Fibroblast of lung (primary cell): ENCODE measurements around the gene STIL. TPM values are rescaled to one million over a fixed set of nuclear protein-coding genes. Genes with fewer than 3 reads are reported as not detected.

Experiments
- DNase-seq, 2 donors: peaks; one replicate each; pipeline versions ENCODE4 v3.0.0 to v3.0.0-alpha.2; 2010; ENCODE audit warnings: low read depth in 2 of 2
- H2AFZ ChIP-seq: 2 replicates; pipeline ENCODE4 v1.5.1; 2012; ENCODE audit warnings: low read length, control low read depth, inconsistent platforms
- H3K27ac ChIP-seq: 2 replicates; pipeline ENCODE4 v1.5.1; 2011; ENCODE audit warnings: low read length, control low read depth; ENCODE audit not compliant: insufficient read depth
- H3K27me3 ChIP-seq: 2 replicates; pipeline ENCODE4 v1.5.1; 2011; ENCODE audit warnings: mild to moderate bottlenecking, low read length; ENCODE audit not compliant: control insufficient read depth, insufficient read depth
- H3K36me3 ChIP-seq: 2 replicates; pipeline ENCODE4 v1.5.1; 2011; ENCODE audit warnings: low read length; ENCODE audit not compliant: control insufficient read depth, insufficient read depth
- H3K4me1 ChIP-seq: 2 replicates; pipeline ENCODE4 v1.5.1; 2011; ENCODE audit warnings: low read length; ENCODE audit not compliant: control insufficient read depth, insufficient read depth; ENCODE audit errors: extremely low read depth
- H3K4me2 ChIP-seq: 2 replicates; pipeline ENCODE4 v1.5.1; 2011; ENCODE audit warnings: low read length, control low read depth; ENCODE audit not compliant: insufficient read depth; ENCODE audit errors: extremely low read depth
- H3K4me3 ChIP-seq, 4 experiments: fragments of 200-600 bp in 1 of 4; sonication (generic) in 1 of 4; replicated peaks in 1 of 4; 2 replicates each; pipeline ENCODE4 v1.5.1; 2011 to 2016; ENCODE audit warnings: low read length in 4 of 4, low read depth in 3 of 4, mild to moderate bottlenecking in 3 of 4, control low read depth in 2 of 4, inconsistent platforms in 1 of 4, mixed read lengths in 1 of 4; ENCODE audit not compliant: insufficient read depth in 1 of 4; ENCODE audit errors: control extremely low read depth in 1 of 4
- H3K79me2 ChIP-seq: 2 replicates; pipeline ENCODE4 v1.5.1; 2012; ENCODE audit warnings: mild to moderate bottlenecking, low read length, inconsistent platforms; ENCODE audit not compliant: control insufficient read depth, insufficient read depth
- H3K9ac ChIP-seq: 2 replicates; pipeline ENCODE4 v1.5.1; 2011; ENCODE audit warnings: mild to moderate bottlenecking, low read length, control low read depth; ENCODE audit not compliant: insufficient read depth
- H3K9me3 ChIP-seq: 2 replicates; pipeline ENCODE4 v1.5.1; 2012; ENCODE audit warnings: low read depth, low read length; ENCODE audit not compliant: control insufficient read depth, insufficient read depth
- H4K20me1 ChIP-seq: 2 replicates; pipeline ENCODE4 v1.5.1; 2011; ENCODE audit warnings: low read length; ENCODE audit not compliant: control insufficient read depth, insufficient read depth; ENCODE audit errors: extremely low read depth
- EZH2 ChIP-seq: IDR thresholded peaks from 2 replicates; pipeline ENCODE4 v1.5.1; 2012; ENCODE audit warnings: low read length, control low read depth, mild to moderate bottlenecking; ENCODE audit errors: missing control alignments
- polyA plus RNA-seq, 2 donors: library from polyadenylated mRNA; depleted of rRNA in 1 of 2; stranded (reverse) in 1 of 2; unstranded in 1 of 2; fragments of >200 nt; gene quantifications; 2 replicates each; pipeline ENCODE4 v1.2.1, GENCODE V29; 2011 to 2012; ENCODE audit warnings: missing spikeins in 1 of 2
- total RNA-seq: library from RNA; depleted of rRNA; stranded (reverse); fragments of >200 nt; gene quantifications from 2 replicates; pipeline ENCODE4 v1.2.1, GENCODE V29; 2014
- TF ChIP-seq, protein P1 (sequence below), 2 donors: IDR thresholded peaks in 1 of 2; conservative IDR thresholded peaks in 1 of 2; 1 replicate in 1 of 2; 2 replicates in 1 of 2; pipeline ENCODE4 v1.5.1; 2011 to 2012; ENCODE audit warnings: low read length in 2 of 2, control low read depth in 1 of 2, inconsistent platforms in 1 of 2, low read depth in 1 of 2, mild to moderate bottlenecking in 1 of 2

The STIL gene
- total and polyA plus RNA-seq, 2 donors (not counting 1 experiment from before 2014, with no cell fraction given) = 5.8 to 6.2 TPM

DNA sequence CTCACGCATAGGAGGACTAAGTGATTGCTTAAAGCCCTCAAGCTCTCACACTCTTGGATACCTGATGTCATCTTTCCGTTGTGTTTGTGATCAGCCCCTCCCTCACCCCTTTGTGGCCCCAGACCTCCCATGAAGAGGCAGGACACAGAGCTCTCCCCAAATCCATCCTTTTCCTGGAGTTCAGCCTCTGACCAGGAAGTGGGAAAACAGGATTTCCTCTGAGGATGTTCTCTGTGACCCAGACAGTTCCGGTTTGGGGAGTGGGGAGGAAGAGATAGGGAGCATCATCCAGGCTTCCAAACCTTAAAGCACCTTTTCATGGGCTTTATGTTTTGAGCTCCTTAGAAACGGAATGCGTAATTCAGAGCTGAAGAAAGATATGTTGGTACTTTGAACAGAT, 70.0 kb downstream of the STIL start:
- Histone ChIP-seq H3K9me3 (no peaks in the 10 kb centered on the region), H3K36me3 (no peaks in the 10 kb centered on the region), H3K4me2 (no peak overlapping the region), H3K9ac (no peak overlapping the region), H3K79me2 (no peaks in the 10 kb centered on the region), H3K27me3 (no peaks in the 10 kb centered on the region), H3K4me1 (no peaks in the 10 kb centered on the region), H2AFZ (no peak overlapping the region), H3K4me3 (no peak overlapping the region), H3K27ac (no peak overlapping the region), H4K20me1 (no peaks in the 10 kb centered on the region)
- DNase-seq = no peak
- no peak for TF ChIP-seq EZH2
- TF ChIP-seq, protein P1, sequence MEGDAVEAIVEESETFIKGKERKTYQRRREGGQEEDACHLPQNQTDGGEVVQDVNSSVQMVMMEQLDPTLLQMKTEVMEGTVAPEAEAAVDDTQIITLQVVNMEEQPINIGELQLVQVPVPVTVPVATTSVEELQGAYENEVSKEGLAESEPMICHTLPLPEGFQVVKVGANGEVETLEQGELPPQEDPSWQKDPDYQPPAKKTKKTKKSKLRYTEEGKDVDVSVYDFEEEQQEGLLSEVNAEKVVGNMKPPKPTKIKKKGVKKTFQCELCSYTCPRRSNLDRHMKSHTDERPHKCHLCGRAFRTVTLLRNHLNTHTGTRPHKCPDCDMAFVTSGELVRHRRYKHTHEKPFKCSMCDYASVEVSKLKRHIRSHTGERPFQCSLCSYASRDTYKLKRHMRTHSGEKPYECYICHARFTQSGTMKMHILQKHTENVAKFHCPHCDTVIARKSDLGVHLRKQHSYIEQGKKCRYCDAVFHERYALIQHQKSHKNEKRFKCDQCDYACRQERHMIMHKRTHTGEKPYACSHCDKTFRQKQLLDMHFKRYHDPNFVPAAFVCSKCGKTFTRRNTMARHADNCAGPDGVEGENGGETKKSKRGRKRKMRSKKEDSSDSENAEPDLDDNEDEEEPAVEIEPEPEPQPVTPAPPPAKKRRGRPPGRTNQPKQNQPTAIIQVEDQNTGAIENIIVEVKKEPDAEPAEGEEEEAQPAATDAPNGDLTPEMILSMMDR (conservative IDR thresholded peaks at IDR 0.05 in 1 of 2, IDR thresholded peaks at IDR 0.05 in 1 of 2; ENCODE audit: low read depth in 1 of 2, low read length in 2 of 2) = no peak

DNA sequence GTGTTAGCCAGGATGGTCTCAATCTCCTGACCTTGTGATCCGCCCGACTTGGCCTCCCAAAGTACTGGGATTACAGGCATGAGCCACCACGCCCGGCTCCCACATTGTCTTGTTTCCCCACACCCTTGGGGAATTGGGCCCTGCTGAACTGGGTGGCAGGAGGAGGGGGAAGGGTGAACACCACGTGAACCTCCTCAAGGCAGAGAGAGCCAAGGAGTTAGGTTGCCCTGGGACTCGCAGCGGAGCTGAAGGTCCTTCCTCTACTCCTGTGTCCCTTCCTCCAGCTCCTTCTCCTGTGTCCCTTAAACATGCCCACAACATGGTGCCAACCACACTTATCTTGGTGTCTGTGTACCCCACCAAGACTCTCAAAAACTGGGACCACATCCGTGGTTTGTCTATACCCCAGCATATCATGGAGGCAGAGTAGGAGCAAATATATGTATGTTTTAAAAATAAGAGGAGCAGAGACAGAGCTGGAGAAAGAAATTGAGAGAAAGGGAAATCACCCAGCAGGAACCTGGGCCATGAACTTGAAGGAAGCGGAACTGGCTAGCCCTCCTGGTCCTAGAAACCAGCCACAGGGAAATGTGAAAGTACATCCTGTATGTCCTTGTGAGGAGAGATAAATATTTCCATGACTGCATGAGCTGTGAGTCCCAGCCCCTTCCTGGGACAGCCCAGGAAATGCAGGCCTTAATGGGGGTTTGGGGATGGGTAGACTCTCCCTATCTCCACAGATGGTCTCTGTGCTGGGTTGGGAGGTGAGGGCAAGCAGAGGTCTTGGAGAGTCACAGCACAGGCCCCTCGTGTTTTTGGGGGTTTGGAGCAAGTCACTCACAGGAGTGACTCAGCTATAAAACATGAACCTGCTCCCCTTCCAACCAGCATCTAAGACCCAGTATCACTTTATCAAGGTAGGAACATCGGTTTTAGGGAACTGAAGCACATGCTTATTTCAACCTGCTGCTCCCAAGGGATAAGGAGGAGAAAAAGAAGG, 72.5 kb downstream of the STIL start:
- Histone ChIP-seq H3K4me3 (no peak overlapping the region), H4K20me1 (no peaks in the 10 kb centered on the region), H3K79me2 (no peaks in the 10 kb centered on the region), H3K27me3 (no peaks in the 10 kb centered on the region), H3K9me3 (no peaks in the 10 kb centered on the region), H2AFZ (no peak overlapping the region), H3K27ac (no peak overlapping the region), H3K4me1 (no peaks in the 10 kb centered on the region), H3K4me2 (no peak overlapping the region), H3K9ac (no peak overlapping the region), H3K36me3 (no peaks in the 10 kb centered on the region)
- TF ChIP-seq EZH2 = no peak
- TF ChIP-seq, protein P1 (conservative IDR thresholded peaks at IDR 0.05 in 1 of 2, IDR thresholded peaks at IDR 0.05 in 1 of 2; ENCODE audit: low read depth in 1 of 2, low read length in 2 of 2) = no peak
- no peak for DNase-seq

DNA sequence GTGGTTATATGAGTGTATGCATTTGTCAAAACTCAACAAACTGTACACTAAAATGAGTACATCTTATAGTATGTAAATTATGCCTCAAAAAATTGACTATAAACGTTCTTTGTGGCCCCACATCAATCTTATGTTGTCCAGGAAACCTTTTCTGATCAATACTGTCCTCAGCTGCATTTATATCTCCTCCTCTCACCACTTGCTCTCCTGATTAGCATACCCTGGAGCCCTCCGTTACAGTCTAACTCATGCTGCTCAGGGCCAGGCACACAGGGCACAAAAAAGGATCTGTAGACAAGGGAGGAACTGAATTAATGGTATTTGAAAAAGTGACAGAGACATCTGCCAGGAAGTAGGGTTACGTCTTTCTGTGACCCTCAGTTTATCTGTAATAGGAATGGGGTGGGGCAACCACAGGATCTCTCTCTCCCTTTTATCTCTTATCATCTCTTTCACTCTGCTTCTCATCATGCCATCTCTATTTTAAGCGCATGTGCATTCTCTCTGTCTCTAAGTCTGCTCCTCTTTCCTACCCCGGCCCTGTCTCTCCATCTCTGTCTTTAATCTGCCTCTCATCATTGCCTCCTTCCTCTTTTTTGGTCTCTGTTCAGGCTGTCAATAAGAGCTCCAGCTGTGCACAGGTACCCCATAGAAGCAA, 74.9 kb downstream of the STIL start:
- Histone ChIP-seq H3K9ac (no peak overlapping the region), H3K27me3 (no peaks in the 10 kb centered on the region), H3K36me3 (no peaks in the 10 kb centered on the region), H3K79me2 (no peaks in the 10 kb centered on the region), H3K4me3 (no peak overlapping the region), H3K4me2 (no peak overlapping the region), H2AFZ (no peak overlapping the region), H3K27ac (no peak overlapping the region), H3K4me1 (no peaks in the 10 kb centered on the region), H3K9me3 (no peaks in the 10 kb centered on the region), H4K20me1 (no peaks in the 10 kb centered on the region)
- no peak for DNase-seq
- TF ChIP-seq, protein P1 (conservative IDR thresholded peaks at IDR 0.05 in 1 of 2, IDR thresholded peaks at IDR 0.05 in 1 of 2; ENCODE audit: low read depth in 1 of 2, low read length in 2 of 2) = no peak
- no peak for TF ChIP-seq EZH2
